GM18858 (cell line): Measurements from ENCODE around the gene ACP7.

Experiments
- ATAC-seq: cut with Tn5 transposase; IDR thresholded peaks from one replicate; pipeline ENCODE4 v1.9.1; 2021; ENCODE audit not compliant: unreplicated experiment

The ACP7 gene

GRCh38 chr19:39146686-39147450 lies 62.7 kb downstream of the ACP7 start:
- ATAC-seq = no peak

- ATAC-seq = no peak
Observed at GRCh38 chr19:39147480-39147879, 63.3 kb downstream of the ACP7 start.

GRCh38 chr19:39148939-39149529 lies 64.9 kb downstream of the ACP7 start:
- no peak for ATAC-seq

- no peak for ATAC-seq
Observed at GRCh38 chr19:39150235-39150634, 66.1 kb downstream of the ACP7 start.

- ATAC-seq = no peak
Observed at GRCh38 chr19:39150807-39151600, 66.8 kb downstream of the ACP7 start.

GRCh38 chr19:39152066-39152465 lies 67.9 kb downstream of the ACP7 start:
- ATAC-seq = no peak

- no peak for ATAC-seq
Observed at GRCh38 chr19:39154100-39154628, 70.0 kb downstream of the ACP7 start.

- no peak for ATAC-seq
Observed at GRCh38 chr19:39154629-39155100, 70.5 kb downstream of the ACP7 start.

- no peak for ATAC-seq
Observed at GRCh38 chr19:39155114-39155700, 71.0 kb downstream of the ACP7 start.

- no peak for ATAC-seq
Observed at GRCh38 chr19:39155741-39156140, 71.6 kb downstream of the ACP7 start.

GRCh38 chr19:39156326-39157230 lies 72.4 kb downstream of the ACP7 start:
- ATAC-seq = no peak

GRCh38 chr19:39157275-39157996 lies 73.3 kb downstream of the ACP7 start:
- no peak for ATAC-seq

GRCh38 chr19:39157997-39158389 lies 73.8 kb downstream of the ACP7 start:
- no peak for ATAC-seq

GRCh38 chr19:39158646-39159260 lies 74.6 kb downstream of the ACP7 start:
- ATAC-seq = no peak

- no peak for ATAC-seq
Observed at GRCh38 chr19:39160523-39160861, 76.3 kb downstream of the ACP7 start.
